HepG2 (cell line): ENCODE measurements around the gene RALB. TPM values are rescaled to one million over a fixed set of nuclear protein-coding genes. Genes with fewer than 3 reads are reported as not detected.

ENCODE experiments used
- ATAC-seq: fragments of 200-7000 bp; cut with Tn5 transposase; 3 replicates; pipeline ENCODE4 v1.9.1; 2020; ENCODE audit warnings: mild to moderate bottlenecking, moderate library complexity
- BruUV-seq: library from RNA; stranded (reverse); fragments of 400-500 nt; replicated peaks from 2 replicates; lab custom pipeline; 2021; lab: Mats Ljungman, UMichigan
- CTCF ChIA-PET: fragments of 300-600 bp; formaldehyde crosslinking; extraction: SDS; loops from one replicate; lab custom pipeline; 2021; ENCODE audit warnings: low total read pairs, inconsistent platforms, low intra/inter-chr PET ratio; lab: Yijun Ruan, JAX
- POLR2A ChIA-PET: fragments of 350-600 bp; sonication (Branson Sonifier 250); formaldehyde crosslinking; loops from one replicate; lab custom pipeline; 2020; ENCODE audit warnings: antibody characterized with exemption, inconsistent platforms; lab: Yijun Ruan, JAX
- DNase-seq: peaks from one replicate; pipeline ENCODE4 v3.0.0-alpha.2; 2015; ENCODE audit warnings: low spot score
- FAIRE-seq: peaks from 3 replicates; lab custom pipeline; 2011; peaks lifted over from hg19 to GRCh38; lab: Jason Lieb, UNC
- H2AFZ ChIP-seq: one replicate; pipeline ENCODE4 v1.6.1; 2011; ENCODE audit warnings: low read length, inconsistent platforms
- H3K27ac ChIP-seq: fragments of 300-600 bp; 3 replicates; pipeline ENCODE4 v1.8.0; 2011; ENCODE audit warnings: mixed run types, mild to moderate bottlenecking, mixed read lengths, low read length, inconsistent platforms; ENCODE audit not compliant: insufficient read depth; ENCODE audit errors: extremely low read length
- H3K27me3 ChIP-seq, 2 experiments: fragments of 200-600 bp in 1 of 2; 2 replicates in 1 of 2; 3 replicates in 1 of 2; pipeline versions ENCODE4 v1.6.0 to v1.8.0; 2011; ENCODE audit warnings: low read length in 2 of 2, mild to moderate bottlenecking in 2 of 2, moderate library complexity in 2 of 2, inconsistent platforms in 1 of 2; ENCODE audit not compliant: insufficient read depth in 2 of 2, control insufficient read depth in 1 of 2
- H3K36me3 ChIP-seq, 2 experiments: fragments of 200-600 bp in 1 of 2; replicated peaks in 1 of 2; 2 replicates in 1 of 2; 3 replicates in 1 of 2; pipeline versions ENCODE4 v1.5.1 to v1.8.0; 2011; ENCODE audit warnings: low read length in 2 of 2, inconsistent platforms in 1 of 2; ENCODE audit not compliant: insufficient read depth in 2 of 2, control insufficient read depth in 1 of 2
- H3K4me1 ChIP-seq: 2 replicates; pipeline ENCODE4 v1.5.1; 2012; ENCODE audit warnings: low read length, inconsistent platforms; ENCODE audit not compliant: insufficient read depth
- H3K4me2 ChIP-seq: 2 replicates; pipeline ENCODE4 v1.6.0; 2011; ENCODE audit warnings: low read depth, low read length, inconsistent platforms
- H3K4me3 ChIP-seq, 3 experiments: fragments of 200-600 bp in 1 of 3; sonication (generic), shearing (Covaris generic) in 1 of 3; replicated peaks in 1 of 3; 2 replicates each; pipeline ENCODE4 v1.5.1; 2011 to 2016; ENCODE audit warnings: low read length in 3 of 3, inconsistent platforms in 2 of 3, low read depth in 2 of 3, mild to moderate bottlenecking in 2 of 3, control low read depth in 1 of 3, mixed read lengths in 1 of 3; ENCODE audit not compliant: insufficient read depth in 1 of 3
- H3K79me2 ChIP-seq: one replicate; pipeline ENCODE4 v1.6.1; 2011; ENCODE audit warnings: low read length, inconsistent platforms; ENCODE audit not compliant: insufficient read depth
- H3K9ac ChIP-seq: 2 replicates; pipeline ENCODE4 v1.6.0; 2011; ENCODE audit warnings: mild to moderate bottlenecking, low read depth, low read length, inconsistent platforms; ENCODE audit not compliant: insufficient read depth
- H3K9me3 ChIP-seq: 2 replicates; pipeline ENCODE4 v1.5.1; 2012; ENCODE audit warnings: mild to moderate bottlenecking, low read length
- H4K20me1 ChIP-seq: 2 replicates; pipeline ENCODE4 v1.6.0; 2011; ENCODE audit warnings: inconsistent platforms, mild to moderate bottlenecking, low read length, moderate library complexity; ENCODE audit not compliant: insufficient read depth
- AGO2 ChIP-seq: fragments of 200-400 bp; formaldehyde crosslinking; optimal IDR thresholded peaks from 2 replicates; pipeline ENCODE3; 2017; ENCODE audit warnings: mild to moderate bottlenecking, low read depth, low read length, moderate library complexity
- CHCHD3 ChIP-seq: sonication (generic); formaldehyde crosslinking; IDR thresholded peaks from 2 replicates; pipeline ENCODE4 v1.8.0; 2022; ENCODE audit warnings: mild to moderate bottlenecking, missing genetic modification reagents, moderate library complexity
- CSRNP1 ChIP-seq: sonication (generic); formaldehyde crosslinking; IDR thresholded peaks from 2 replicates; pipeline ENCODE4 v1.8.1; 2023; ENCODE audit warnings: mild to moderate bottlenecking, missing genetic modification reagents
- DMTF1 ChIP-seq: sonication (generic); formaldehyde crosslinking; IDR thresholded peaks from 2 replicates; pipeline ENCODE4 v1.4.0; 2020; ENCODE audit warnings: mild to moderate bottlenecking, missing genetic modification reagents
- FUBP1 ChIP-seq: sonication (generic); formaldehyde crosslinking; IDR thresholded peaks from 2 replicates; pipeline ENCODE4 v1.5.1; 2020; ENCODE audit warnings: missing genetic modification reagents, mild to moderate bottlenecking, borderline replicate concordance
- HNRNPL ChIP-seq: fragments of 200-400 bp; formaldehyde crosslinking; IDR thresholded peaks from 2 replicates; pipeline ENCODE4 v1.6.1; 2017; ENCODE audit warnings: mild to moderate bottlenecking, low read depth, low read length
- ZBTB38 ChIP-seq: sonication (generic); formaldehyde crosslinking; IDR thresholded peaks from 2 replicates; pipeline ENCODE4 v1.5.1; 2020; ENCODE audit warnings: mild to moderate bottlenecking, missing genetic modification reagents
- ZNF276 ChIP-seq: sonication (generic); formaldehyde crosslinking; IDR thresholded peaks from 2 replicates; pipeline ENCODE4 v1.4.0; 2020; ENCODE audit warnings: mild to moderate bottlenecking, low read depth, missing genetic modification reagents
- ZNF350 ChIP-seq: sonication (generic); formaldehyde crosslinking; IDR thresholded peaks from 2 replicates; pipeline ENCODE4 v1.4.0; 2020; ENCODE audit warnings: mild to moderate bottlenecking, low read depth, missing genetic modification reagents, borderline replicate concordance
- ZNF639 ChIP-seq: conservative IDR thresholded peaks from 2 replicates; pipeline ENCODE4 v1.6.1; 2018; ENCODE audit warnings: missing genetic modification reagents
- ZNF839 ChIP-seq: sonication (generic); formaldehyde crosslinking; IDR thresholded peaks from 2 replicates; pipeline ENCODE4 v1.4.0; 2020; ENCODE audit warnings: missing genetic modification reagents, mild to moderate bottlenecking, borderline replicate concordance
- WGBS: methylation state at CpG from one replicate; pipeline ENCODE4 v1.1.6; 2017; ENCODE audit warnings: low lambda C conversion rate; 5-methylcytosine and 5-hydroxymethylcytosine counted together
- in situ Hi-C: cut with HindIII; loops from 2 replicates; pipeline ENCODE4 v1.10.0; 2017; ENCODE audit warnings: low pct_unique_long_range_greater_than_20kb; ENCODE audit not compliant: extremely low pct_ligation_motif_present
- intact Hi-C: fragments of 100-400 bp; cut with micrococcal nuclease; formaldehyde crosslinking; loops from one replicate; pipeline ENCODE4 v1.10.0; 2022; ENCODE audit not compliant: unreplicated experiment
- polyA plus RNA-seq, 8 experiments: library from polyadenylated mRNA; depleted of rRNA in 3 of 8; stranded (reverse) in 7 of 8; unstranded in 1 of 8; fragments of >200 nt; fragmentation: Illumina TruSeq in 4 of 8; extraction: Trizol in 4 of 8; gene quantifications; 2 replicates each; pipeline versions ENCODE4 v1.2.1 to v1.2.3, GENCODE V29; 2011 to 2016; ENCODE audit warnings: low read depth in 4 of 8, missing spikeins in 1 of 8, mixed read lengths in 1 of 8; ENCODE audit not compliant: insufficient read depth in 1 of 8
- total RNA-seq, 5 experiments: library from RNA; depleted of rRNA; stranded (reverse); fragments of >200 nt; fragmentation: Illumina TruSeq; extraction: Trizol; gene quantifications; 2 replicates each; pipeline ENCODE4 v1.2.3, GENCODE V29; 2016; ENCODE audit warnings: low read depth in 1 of 5

The RALB gene
- total and polyA plus RNA-seq, 2 of the 13 experiments (the other 11 are each of a cell fraction or from before 2014, with no cell fraction given): 37.8 to 43.2 TPM

- Histone ChIP-seq H3K4me1 (peaks cover 54% of the 10 kb centered on the region), H3K27ac (no peak overlapping the region), H3K9ac (no peak overlapping the region), H3K27me3 (peaks cover 14 to 33% of the 10 kb centered on the region in 2 experiments; a peak in 4 of 5 replicates), H3K4me3 (peak overlapping the region in 1 of 3 experiments; percentile 81; a peak in 2 of 6 replicates), H3K9me3 (no peaks in the 10 kb centered on the region), H3K79me2 (no peaks in the 10 kb centered on the region), H4K20me1 (no peaks in the 10 kb centered on the region), H3K4me2 (peak overlapping the region; percentile 98), H2AFZ (no peak overlapping the region), H3K36me3 (no peaks in the 10 kb centered on the region)
- intact Hi-C loops (loop anchor here (1.0 kb wide), 1 partner anchor 113 kb away; no protein-coding TSS in a partner anchor), in situ Hi-C loops (no loop called here)
- ATAC-seq (no peak), DNase-seq (no peak), FAIRE-seq (no peak)
- ChIA-PET POLR2A (interaction anchor here (1.0 to 1.1 kb wide), 5 partner anchors 10 to 544 kb away, joined by 3 to 11 read pairs (median 4); partner anchors contain the start of genes RALB and TMEM177), CTCF (no interaction called here)
- 95% methylated on average over 49 of the region's 49 CpGs for WGBS
- no TSS peak for BruUV-seq
- 0 out of 2 replicates have a peak, but pooled peaks have one; percentile 20 for TF ChIP-seq ZNF350 (CRISPR knock-in tag)
- TF ChIP-seq ZBTB38 (CRISPR knock-in tag): peak; percentile 74
- 0 out of 2 replicates have a peak, but pooled peaks have one; percentile 2 for TF ChIP-seq ZNF839 (CRISPR knock-in tag)
- TF ChIP-seq FUBP1: no peak
- no peak for TF ChIP-seq ZNF639 (CRISPR knock-in tag)
- 0 out of 2 replicates have a peak, but pooled peaks have one; percentile 10 for TF ChIP-seq CSRNP1 (CRISPR knock-in tag)
- TF ChIP-seq HNRNPL: 0 out of 2 replicates have a peak, but pooled peaks have one; percentile 41
- 0 out of 2 replicates have a peak, but pooled peaks have one; percentile 8 for TF ChIP-seq ZNF276
- TF ChIP-seq CHCHD3 (CRISPR knock-in tag): peak; percentile 61; the same call in 1 of the 2 replicates
- TF ChIP-seq AGO2: peak; percentile 45
- TF ChIP-seq DMTF1 (CRISPR knock-in tag): no peak
Measured at GRCh38 chr2:120222186-120223033, 30.2 kb upstream of the RALB start.
